Suprapubic skin (tissue), 4 donors: Measurements from ENCODE around the gene NEK8. TPM values are rescaled to one million over a fixed set of nuclear protein-coding genes. Genes with fewer than 3 reads are reported as not detected.

Experiments used
- DNase-seq, 2 donors: peaks; one replicate each; pipeline ENCODE4 v3.0.0-alpha.2; 2019; ENCODE audit warnings: low spot score in 2 of 2
- H3K27ac ChIP-seq: fragments of 200-600 bp; sonication (generic); one replicate; pipeline ENCODE4 v1.5.1; 2019
- H3K27me3 ChIP-seq: fragments of 200-600 bp; sonication (generic); one replicate; pipeline ENCODE4 v1.5.1; 2019
- H3K36me3 ChIP-seq: fragments of 200-600 bp; sonication (generic); one replicate; pipeline ENCODE4 v1.5.1; 2019
- H3K4me1 ChIP-seq: fragments of 200-600 bp; sonication (generic); one replicate; pipeline ENCODE4 v1.5.1; 2019
- H3K4me3 ChIP-seq: fragments of 200-600 bp; sonication (generic); one replicate; pipeline ENCODE4 v1.5.1; 2019; ENCODE audit warnings: mild to moderate bottlenecking
- H3K9me3 ChIP-seq: fragments of 200-600 bp; sonication (generic); one replicate; pipeline ENCODE4 v1.5.1; 2019
- CTCF ChIP-seq, 2 donors: fragments of 200-600 bp in 1 of 2; fragments of 450-650 bp in 1 of 2; sonication (generic) in 1 of 2; IDR thresholded peaks; one replicate each; pipeline ENCODE4 v1.5.1; 2016 to 2019; ENCODE audit warnings: antibody characterized with exemption in 2 of 2, mild to moderate bottlenecking in 1 of 2, moderate library complexity in 1 of 2
- EP300 ChIP-seq: sonication (generic); formaldehyde crosslinking; IDR thresholded peaks from one replicate; pipeline ENCODE4 v1.6.1; 2017; ENCODE audit warnings: antibody characterized with exemption
- POLR2A ChIP-seq, 2 donors: fragments of 450-650 bp; IDR thresholded peaks; one replicate each; pipeline ENCODE4 v1.6.1; 2017; ENCODE audit warnings: antibody characterized with exemption in 2 of 2, mild to moderate bottlenecking in 2 of 2, moderate library complexity in 2 of 2
- POLR2AphosphoS5 ChIP-seq, 3 donors: sonication (generic); formaldehyde crosslinking; IDR thresholded peaks; one replicate each; pipeline ENCODE4 v1.6.1; 2017; ENCODE audit warnings: antibody characterized with exemption in 3 of 3
- WGBS: methylation state at CpG from one replicate; pipeline ENCODE4 v1.1.5; 2018; 5-methylcytosine and 5-hydroxymethylcytosine counted together
- total RNA-seq, 4 donors: library from RNA; depleted of rRNA; stranded (reverse); fragments of >200 nt; gene quantifications; one replicate each; pipeline ENCODE4 v1.1.0, GENCODE V29; 2016

The NEK8 gene
- total RNA-seq, 4 donors from 2014 or later: 1.9 to 8.1 (median 6.0) TPM

- no peaks in the 10 kb centered on the region for H3K9me3 ChIP-seq
- WGBS: 82% methylated on average over 16 of the region's 16 CpGs
- no peak overlapping the region for H3K4me3 ChIP-seq
- H3K4me1 ChIP-seq: no peaks in the 10 kb centered on the region
- TF ChIP-seq POLR2A (IDR thresholded peaks at IDR 0.05) (no peak), CTCF (IDR thresholded peaks at IDR 0.05) (no peak), POLR2AphosphoS5 (IDR thresholded peaks at IDR 0.05) (no peak), EP300 (no peak)
- DNase-seq: no peak
- H3K27me3 ChIP-seq: no peaks in the 10 kb centered on the region
- no peak overlapping the region for H3K27ac ChIP-seq
- peaks cover 66% of the 10 kb centered on the region for H3K36me3 ChIP-seq
Measured at GRCh38 chr17:28703552-28704218, 24.9 kb upstream of the NEK8 start.

GRCh38 chr17:28704219-28704858, 24.2 kb upstream of the NEK8 start:
- Histone ChIP-seq H3K36me3 (peaks cover 59% of the 10 kb centered on the region), H3K27ac (no peak overlapping the region), H3K9me3 (no peaks in the 10 kb centered on the region), H3K4me1 (no peaks in the 10 kb centered on the region), H3K27me3 (no peaks in the 10 kb centered on the region), H3K4me3 (no peak overlapping the region)
- WGBS: 91% methylated on average over 13 of the region's 14 CpGs
- TF ChIP-seq EP300 (no peak), POLR2A (IDR thresholded peaks at IDR 0.05) (no peak), POLR2AphosphoS5 (IDR thresholded peaks at IDR 0.05) (no peak), CTCF (IDR thresholded peaks at IDR 0.05) (no peak)
- DNase-seq: no peak

- H3K27ac ChIP-seq: no peak overlapping the region
- no peak overlapping the region for H3K4me3 ChIP-seq
- H3K9me3 ChIP-seq: no peaks in the 10 kb centered on the region
- no peak for DNase-seq
- peaks cover 51% of the 10 kb centered on the region for H3K36me3 ChIP-seq
- 69% methylated on average over 5 of the region's 5 CpGs for WGBS
- TF ChIP-seq EP300 (no peak), POLR2A (IDR thresholded peaks at IDR 0.05) (no peak), POLR2AphosphoS5 (IDR thresholded peaks at IDR 0.05) (no peak), CTCF (IDR thresholded peaks at IDR 0.05) (no peak)
- no peaks in the 10 kb centered on the region for H3K27me3 ChIP-seq
- H3K4me1 ChIP-seq: peaks cover 5% of the 10 kb centered on the region
Measured at GRCh38 chr17:28705074-28705659, 23.4 kb upstream of the NEK8 start.

GRCh38 chr17:28705728-28706334, 22.8 kb upstream of the NEK8 start:
- 83% methylated on average over 2 of the region's 10 CpGs for WGBS
- TF ChIP-seq EP300 (no peak), POLR2AphosphoS5 (IDR thresholded peaks at IDR 0.05) (no peak), POLR2A (IDR thresholded peaks at IDR 0.05) (no peak), CTCF (IDR thresholded peaks at IDR 0.05) (no peak)
- peaks cover 44% of the 10 kb centered on the region for H3K36me3 ChIP-seq
- H3K27me3 ChIP-seq: no peaks in the 10 kb centered on the region
- H3K27ac ChIP-seq: no peak overlapping the region
- no peak overlapping the region for H3K4me3 ChIP-seq
- H3K9me3 ChIP-seq: no peaks in the 10 kb centered on the region
- H3K4me1 ChIP-seq: peaks cover 11% of the 10 kb centered on the region
- DNase-seq: no peak
